WTC11 (cell line): ENCODE measurements around the gene SETD2.

Experiments used
- TCF7 ChIP-seq: sonication (generic); formaldehyde crosslinking; IDR thresholded peaks from 2 replicates; pipeline ENCODE4 v1.8.0; 2022; ENCODE audit warnings: mild to moderate bottlenecking, low read depth, missing genetic modification reagents, moderate library complexity
- ZBTB21 ChIP-seq: sonication (generic); formaldehyde crosslinking; IDR thresholded peaks from 2 replicates; pipeline ENCODE4 v1.8.1; 2023; ENCODE audit warnings: mild to moderate bottlenecking, missing genetic modification reagents, borderline replicate concordance
- ZNF232 ChIP-seq: sonication (generic); formaldehyde crosslinking; IDR thresholded peaks from 2 replicates; pipeline ENCODE4 v1.8.0; 2022; ENCODE audit warnings: mild to moderate bottlenecking, missing genetic modification reagents
- ZNF416 ChIP-seq: fragments of 250-450 bp; sonication (Bioruptor Pico); IDR thresholded peaks from 2 replicates; pipeline ENCODE4 v1.9.0; 2021; ENCODE audit warnings: mild to moderate bottlenecking, inconsistent platforms
- TF ChIP-seq, protein P1 (sequence below): fragments of 200-600 bp; IDR thresholded peaks from 2 replicates; pipeline ENCODE4 v1.8.0; 2022; ENCODE audit warnings: antibody characterized with exemption
- TF ChIP-seq, protein P2 (sequence below): sonication (generic); formaldehyde crosslinking; conservative IDR thresholded peaks from 2 replicates; pipeline ENCODE4 v1.8.1; 2023; ENCODE audit warnings: mild to moderate bottlenecking, low read depth, missing genetic modification reagents, moderate library complexity
- TF ChIP-seq, protein P3 (sequence below): fragments of 250-450 bp; sonication (Bioruptor Pico); IDR thresholded peaks from 2 replicates; pipeline ENCODE4 v1.9.0; 2021; ENCODE audit warnings: moderate library complexity, mild to moderate bottlenecking, inconsistent platforms, borderline replicate concordance
- TF ChIP-seq, protein P4 (sequence below): sonication (generic); formaldehyde crosslinking; IDR thresholded peaks from 2 replicates; pipeline ENCODE4 v1.8.1; 2022; ENCODE audit warnings: low read depth, mild to moderate bottlenecking, moderate library complexity, missing genetic modification reagents, borderline replicate concordance
- TF ChIP-seq, protein P5 (sequence below): sonication (generic); formaldehyde crosslinking; IDR thresholded peaks from 2 replicates; pipeline ENCODE4 v1.8.1; 2023; ENCODE audit warnings: mild to moderate bottlenecking, missing genetic modification reagents

DNA sequence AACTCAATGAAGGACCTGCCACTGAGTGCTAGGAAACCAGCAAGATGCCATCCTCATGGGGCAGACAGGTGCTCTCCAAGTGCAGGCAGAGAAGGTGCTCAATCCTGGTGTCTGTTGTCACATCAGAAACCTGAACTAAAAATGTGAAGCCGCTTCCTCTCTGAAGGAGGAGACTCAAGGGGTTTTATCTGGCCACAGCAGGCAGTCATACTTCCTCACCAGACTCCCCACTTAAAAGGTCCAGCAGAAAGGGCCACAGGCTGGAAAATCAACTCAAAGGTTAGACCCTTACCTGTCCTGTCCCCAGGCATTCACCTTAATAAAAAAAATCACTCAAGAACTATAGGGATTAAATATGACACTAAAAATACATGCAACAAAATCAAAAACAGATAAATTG lies 192.2 kb downstream of the SETD2 start:
- no peak for TF ChIP-seq ZBTB21 (CRISPR knock-in tag)
- TF ChIP-seq, protein P1, sequence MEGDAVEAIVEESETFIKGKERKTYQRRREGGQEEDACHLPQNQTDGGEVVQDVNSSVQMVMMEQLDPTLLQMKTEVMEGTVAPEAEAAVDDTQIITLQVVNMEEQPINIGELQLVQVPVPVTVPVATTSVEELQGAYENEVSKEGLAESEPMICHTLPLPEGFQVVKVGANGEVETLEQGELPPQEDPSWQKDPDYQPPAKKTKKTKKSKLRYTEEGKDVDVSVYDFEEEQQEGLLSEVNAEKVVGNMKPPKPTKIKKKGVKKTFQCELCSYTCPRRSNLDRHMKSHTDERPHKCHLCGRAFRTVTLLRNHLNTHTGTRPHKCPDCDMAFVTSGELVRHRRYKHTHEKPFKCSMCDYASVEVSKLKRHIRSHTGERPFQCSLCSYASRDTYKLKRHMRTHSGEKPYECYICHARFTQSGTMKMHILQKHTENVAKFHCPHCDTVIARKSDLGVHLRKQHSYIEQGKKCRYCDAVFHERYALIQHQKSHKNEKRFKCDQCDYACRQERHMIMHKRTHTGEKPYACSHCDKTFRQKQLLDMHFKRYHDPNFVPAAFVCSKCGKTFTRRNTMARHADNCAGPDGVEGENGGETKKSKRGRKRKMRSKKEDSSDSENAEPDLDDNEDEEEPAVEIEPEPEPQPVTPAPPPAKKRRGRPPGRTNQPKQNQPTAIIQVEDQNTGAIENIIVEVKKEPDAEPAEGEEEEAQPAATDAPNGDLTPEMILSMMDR: no peak
- TF ChIP-seq ZNF416 (CRISPR knock-in tag): no peak
- TF ChIP-seq, protein P2, sequence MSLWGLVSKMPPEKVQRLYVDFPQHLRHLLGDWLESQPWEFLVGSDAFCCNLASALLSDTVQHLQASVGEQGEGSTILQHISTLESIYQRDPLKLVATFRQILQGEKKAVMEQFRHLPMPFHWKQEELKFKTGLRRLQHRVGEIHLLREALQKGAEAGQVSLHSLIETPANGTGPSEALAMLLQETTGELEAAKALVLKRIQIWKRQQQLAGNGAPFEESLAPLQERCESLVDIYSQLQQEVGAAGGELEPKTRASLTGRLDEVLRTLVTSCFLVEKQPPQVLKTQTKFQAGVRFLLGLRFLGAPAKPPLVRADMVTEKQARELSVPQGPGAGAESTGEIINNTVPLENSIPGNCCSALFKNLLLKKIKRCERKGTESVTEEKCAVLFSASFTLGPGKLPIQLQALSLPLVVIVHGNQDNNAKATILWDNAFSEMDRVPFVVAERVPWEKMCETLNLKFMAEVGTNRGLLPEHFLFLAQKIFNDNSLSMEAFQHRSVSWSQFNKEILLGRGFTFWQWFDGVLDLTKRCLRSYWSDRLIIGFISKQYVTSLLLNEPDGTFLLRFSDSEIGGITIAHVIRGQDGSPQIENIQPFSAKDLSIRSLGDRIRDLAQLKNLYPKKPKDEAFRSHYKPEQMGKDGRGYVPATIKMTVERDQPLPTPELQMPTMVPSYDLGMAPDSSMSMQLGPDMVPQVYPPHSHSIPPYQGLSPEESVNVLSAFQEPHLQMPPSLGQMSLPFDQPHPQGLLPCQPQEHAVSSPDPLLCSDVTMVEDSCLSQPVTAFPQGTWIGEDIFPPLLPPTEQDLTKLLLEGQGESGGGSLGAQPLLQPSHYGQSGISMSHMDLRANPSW (CRISPR knock-in tag): no peak
- TF ChIP-seq, protein P3, sequence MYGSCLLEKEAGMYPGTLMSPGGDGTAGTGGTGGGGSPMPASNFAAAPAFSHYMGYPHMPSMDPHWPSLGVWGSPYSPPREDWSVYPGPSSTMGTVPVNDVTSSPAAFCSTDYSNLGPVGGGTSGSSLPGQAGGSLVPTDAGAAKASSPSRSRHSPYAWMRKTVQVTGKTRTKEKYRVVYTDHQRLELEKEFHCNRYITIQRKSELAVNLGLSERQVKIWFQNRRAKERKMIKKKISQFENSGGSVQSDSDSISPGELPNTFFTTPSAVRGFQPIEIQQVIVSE: no peak
- TF ChIP-seq, protein P4, sequence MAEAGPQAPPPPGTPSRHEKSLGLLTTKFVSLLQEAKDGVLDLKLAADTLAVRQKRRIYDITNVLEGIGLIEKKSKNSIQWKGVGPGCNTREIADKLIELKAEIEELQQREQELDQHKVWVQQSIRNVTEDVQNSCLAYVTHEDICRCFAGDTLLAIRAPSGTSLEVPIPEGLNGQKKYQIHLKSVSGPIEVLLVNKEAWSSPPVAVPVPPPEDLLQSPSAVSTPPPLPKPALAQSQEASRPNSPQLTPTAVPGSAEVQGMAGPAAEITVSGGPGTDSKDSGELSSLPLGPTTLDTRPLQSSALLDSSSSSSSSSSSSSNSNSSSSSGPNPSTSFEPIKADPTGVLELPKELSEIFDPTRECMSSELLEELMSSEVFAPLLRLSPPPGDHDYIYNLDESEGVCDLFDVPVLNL (CRISPR knock-in tag): no peak
- TF ChIP-seq ZNF232 (CRISPR knock-in tag): no peak
- no peak for TF ChIP-seq TCF7 (CRISPR knock-in tag)
- TF ChIP-seq, protein P5, sequence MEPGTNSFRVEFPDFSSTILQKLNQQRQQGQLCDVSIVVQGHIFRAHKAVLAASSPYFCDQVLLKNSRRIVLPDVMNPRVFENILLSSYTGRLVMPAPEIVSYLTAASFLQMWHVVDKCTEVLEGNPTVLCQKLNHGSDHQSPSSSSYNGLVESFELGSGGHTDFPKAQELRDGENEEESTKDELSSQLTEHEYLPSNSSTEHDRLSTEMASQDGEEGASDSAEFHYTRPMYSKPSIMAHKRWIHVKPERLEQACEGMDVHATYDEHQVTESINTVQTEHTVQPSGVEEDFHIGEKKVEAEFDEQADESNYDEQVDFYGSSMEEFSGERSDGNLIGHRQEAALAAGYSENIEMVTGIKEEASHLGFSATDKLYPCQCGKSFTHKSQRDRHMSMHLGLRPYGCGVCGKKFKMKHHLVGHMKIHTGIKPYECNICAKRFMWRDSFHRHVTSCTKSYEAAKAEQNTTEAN: no peak
